Endothelial cell (in vitro differentiated cells): ENCODE results near the gene CAPN3. TPM values are rescaled to one million over a fixed set of nuclear protein-coding genes. Genes with fewer than 3 reads are reported as not detected.
"Not testable (repeated sequence)": the region's sequence is repeated elsewhere in the genome, so short reads cannot be mapped to it uniquely, and the experiment has no call there.

Source experiments
- DNase-seq: peaks from one replicate; pipeline ENCODE4 v3.0.0; 2021; ENCODE audit warnings: low spot score
- H3K27ac Mint-ChIP-seq: one replicate; pipeline ENCODE4 v1.8.0; 2021; ENCODE audit warnings: mixed read lengths, inconsistent platforms; ENCODE audit not compliant: unreplicated experiment
- H3K27me3 Mint-ChIP-seq: one replicate; pipeline ENCODE4 v1.8.0; 2021; ENCODE audit warnings: mild to moderate bottlenecking, moderate library complexity, mixed read lengths, inconsistent platforms; ENCODE audit not compliant: unreplicated experiment
- H3K36me3 Mint-ChIP-seq: one replicate; pipeline ENCODE4 v1.8.0; 2021; ENCODE audit warnings: mild to moderate bottlenecking, low read depth, mixed read lengths, inconsistent platforms; ENCODE audit not compliant: unreplicated experiment
- H3K4me1 Mint-ChIP-seq: one replicate; pipeline ENCODE4 v1.8.0; 2021; ENCODE audit warnings: mild to moderate bottlenecking, mixed read lengths, inconsistent platforms; ENCODE audit not compliant: unreplicated experiment
- H3K4me3 Mint-ChIP-seq: one replicate; pipeline ENCODE4 v1.8.0; 2021; ENCODE audit warnings: mild to moderate bottlenecking, mixed read lengths, inconsistent platforms; ENCODE audit not compliant: unreplicated experiment
- H3K9me3 Mint-ChIP-seq: one replicate; pipeline ENCODE4 v1.8.0; 2021; ENCODE audit warnings: mixed read lengths, inconsistent platforms; ENCODE audit not compliant: unreplicated experiment
- total RNA-seq: library from RNA; stranded (reverse); fragmentation: NEBNext Ultra II Directional; extraction: Animal tissue kit (Norgen Biotek cat#: 25700); gene quantifications from one replicate; pipeline ENCODE4 v1.2.1, GENCODE V29; 2021; ENCODE audit not compliant: unreplicated experiment
- TF ChIP-seq, protein P1 (sequence below): fragments of 200-600 bp; sonication (generic); IDR thresholded peaks from one replicate; pipeline ENCODE4 v1.5.0; 2021; ENCODE audit warnings: antibody characterized with exemption; ENCODE audit not compliant: unreplicated experiment

Gene CAPN3
- total RNA-seq, 1 donor from 2014 or later, result 2.0 TPM

DNA sequence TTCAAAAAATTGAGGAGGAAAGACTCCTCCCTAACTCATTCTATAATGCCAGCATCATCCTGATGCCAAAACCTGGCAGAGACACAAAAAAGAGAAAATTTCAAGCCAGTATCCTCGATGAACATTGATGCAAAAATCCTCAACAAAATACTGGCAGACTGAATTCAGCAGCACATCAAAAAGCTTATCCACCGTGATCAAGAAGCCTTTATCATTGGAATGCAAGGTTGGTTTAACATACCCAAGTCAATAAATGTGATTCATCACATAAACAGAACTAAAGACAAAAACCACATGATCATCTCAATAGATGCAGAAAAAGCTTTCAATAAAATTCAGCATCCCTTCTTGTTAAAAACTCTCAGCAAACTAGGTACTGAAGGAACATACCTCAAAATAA, 24.2 kb upstream of the CAPN3 start:
- DNase-seq, result no peak
- TF ChIP-seq, protein P1, sequence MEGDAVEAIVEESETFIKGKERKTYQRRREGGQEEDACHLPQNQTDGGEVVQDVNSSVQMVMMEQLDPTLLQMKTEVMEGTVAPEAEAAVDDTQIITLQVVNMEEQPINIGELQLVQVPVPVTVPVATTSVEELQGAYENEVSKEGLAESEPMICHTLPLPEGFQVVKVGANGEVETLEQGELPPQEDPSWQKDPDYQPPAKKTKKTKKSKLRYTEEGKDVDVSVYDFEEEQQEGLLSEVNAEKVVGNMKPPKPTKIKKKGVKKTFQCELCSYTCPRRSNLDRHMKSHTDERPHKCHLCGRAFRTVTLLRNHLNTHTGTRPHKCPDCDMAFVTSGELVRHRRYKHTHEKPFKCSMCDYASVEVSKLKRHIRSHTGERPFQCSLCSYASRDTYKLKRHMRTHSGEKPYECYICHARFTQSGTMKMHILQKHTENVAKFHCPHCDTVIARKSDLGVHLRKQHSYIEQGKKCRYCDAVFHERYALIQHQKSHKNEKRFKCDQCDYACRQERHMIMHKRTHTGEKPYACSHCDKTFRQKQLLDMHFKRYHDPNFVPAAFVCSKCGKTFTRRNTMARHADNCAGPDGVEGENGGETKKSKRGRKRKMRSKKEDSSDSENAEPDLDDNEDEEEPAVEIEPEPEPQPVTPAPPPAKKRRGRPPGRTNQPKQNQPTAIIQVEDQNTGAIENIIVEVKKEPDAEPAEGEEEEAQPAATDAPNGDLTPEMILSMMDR, result no peak
- Mint-ChIP-seq H3K36me3 (peaks cover 12% of the 10 kb centered on the region), H3K4me3 (no peak overlapping the region), H3K9me3 (no peaks in the 10 kb centered on the region), H3K4me1 (peaks cover 10% of the 10 kb centered on the region), H3K27ac (no peak overlapping the region), H3K27me3 (peaks cover 1% of the 10 kb centered on the region)

DNA sequence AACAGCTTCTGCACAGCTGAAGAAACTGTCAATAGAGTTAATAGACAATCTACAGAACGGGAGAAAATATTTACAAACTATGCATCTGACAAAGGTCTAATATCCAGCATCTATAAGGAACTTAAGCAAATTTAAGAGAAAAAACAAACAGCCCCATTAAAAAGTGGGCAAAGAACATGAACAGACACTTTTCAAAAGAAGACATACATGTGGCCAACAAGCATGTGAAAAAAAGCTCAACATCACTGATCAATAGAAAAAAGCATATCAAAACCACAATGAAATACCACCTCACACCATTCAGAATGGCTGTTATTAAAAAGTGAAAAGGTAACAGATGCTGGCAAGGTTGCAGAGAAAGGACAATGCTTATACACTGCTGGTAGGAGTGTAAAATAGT, 22.7 kb upstream of the CAPN3 start:
- not testable (repeated sequence) for H3K9me3 Mint-ChIP-seq, H3K27ac Mint-ChIP-seq, H3K4me3 Mint-ChIP-seq, H3K27me3 Mint-ChIP-seq, DNase-seq
- peaks cover 12% of the 10 kb centered on the region for H3K36me3 Mint-ChIP-seq
- H3K4me1 Mint-ChIP-seq, result peaks cover 10% of the 10 kb centered on the region

DNA sequence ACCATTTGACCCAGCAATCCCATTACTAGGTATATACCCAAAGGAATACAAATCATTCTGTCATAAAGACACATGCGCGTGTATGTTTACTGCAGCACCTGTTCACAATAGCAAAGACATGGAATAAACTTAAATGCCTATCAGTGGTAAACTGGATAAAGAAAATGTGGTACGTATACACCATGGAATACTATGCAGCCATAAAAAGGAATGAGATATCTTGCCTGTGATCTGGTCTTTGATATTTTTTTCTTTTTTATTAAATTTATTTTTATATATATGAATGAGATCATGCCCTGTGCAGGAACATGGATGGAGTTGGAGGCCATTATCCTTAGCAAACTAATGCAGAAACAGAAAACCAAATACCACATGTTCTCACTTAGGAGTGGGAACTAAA, 22.2 kb upstream of the CAPN3 start:
- not testable (repeated sequence) for H3K27me3 Mint-ChIP-seq, H3K27ac Mint-ChIP-seq, H3K9me3 Mint-ChIP-seq, H3K4me3 Mint-ChIP-seq, DNase-seq
- Mint-ChIP-seq H3K4me1 (peaks cover 10% of the 10 kb centered on the region), H3K36me3 (peaks cover 12% of the 10 kb centered on the region)

DNA sequence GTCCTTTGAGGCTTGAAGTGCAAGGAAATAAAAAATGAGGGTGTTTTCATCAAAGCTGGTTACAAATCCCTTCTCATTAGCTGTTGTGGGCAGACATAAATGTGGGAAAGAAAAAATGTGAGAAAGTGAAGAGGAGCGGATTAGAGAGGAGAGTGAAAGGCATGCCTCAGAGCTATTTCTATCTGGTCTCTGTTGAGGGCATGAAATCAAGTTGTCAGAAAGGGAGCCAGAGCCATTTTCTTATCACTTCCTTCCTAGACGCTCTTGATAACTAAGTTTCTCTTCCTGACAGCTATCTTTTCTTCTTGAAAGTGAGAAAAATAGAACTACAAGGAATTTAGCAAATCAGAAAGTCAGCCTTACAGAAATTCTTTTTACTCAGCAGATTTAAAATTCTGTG, 20.8 kb upstream of the CAPN3 start:
- H3K4me1 Mint-ChIP-seq, result peaks cover 10% of the 10 kb centered on the region
- H3K4me3 Mint-ChIP-seq, result no peak overlapping the region
- H3K27me3 Mint-ChIP-seq, result peaks cover 1% of the 10 kb centered on the region
- peaks cover 12% of the 10 kb centered on the region for H3K36me3 Mint-ChIP-seq
- no peaks in the 10 kb centered on the region for H3K9me3 Mint-ChIP-seq
- no peak for DNase-seq
- TF ChIP-seq, protein P1, result no peak
- H3K27ac Mint-ChIP-seq, result no peak overlapping the region

DNA sequence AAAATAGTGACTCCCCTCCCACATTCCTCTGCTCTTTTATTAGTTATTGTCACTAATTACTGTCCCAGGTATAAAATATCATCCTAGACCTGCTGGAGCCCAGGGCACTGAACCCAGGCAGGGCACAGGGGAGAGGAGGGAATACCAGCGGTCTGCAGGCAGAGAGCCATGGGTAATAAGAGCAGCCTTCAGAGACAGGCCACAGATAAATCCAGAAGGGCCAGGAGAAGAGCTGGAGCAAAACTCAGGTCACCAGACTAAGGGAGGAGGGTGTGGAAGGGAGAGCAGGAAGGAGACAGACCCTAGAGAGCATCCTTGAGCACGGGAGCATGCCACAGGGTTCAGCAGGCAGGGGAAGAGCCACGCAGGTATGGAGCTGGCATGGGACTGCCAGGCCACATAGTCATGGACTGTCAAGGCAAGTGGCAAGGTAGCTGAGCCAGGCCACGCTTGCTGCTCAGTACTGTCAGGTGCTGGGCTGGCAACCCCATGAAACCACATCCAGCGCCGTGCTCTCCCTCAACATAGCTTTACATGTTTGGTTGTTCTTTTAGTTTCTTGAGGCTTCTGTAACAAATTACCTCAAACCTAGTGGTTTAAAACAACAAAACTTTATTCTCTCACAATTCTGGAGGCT, 15.6 kb upstream of the CAPN3 start:
- H3K27ac Mint-ChIP-seq, result no peak overlapping the region
- TF ChIP-seq, protein P1, result no peak
- H3K36me3 Mint-ChIP-seq, result no peaks in the 10 kb centered on the region
- no peaks in the 10 kb centered on the region for H3K9me3 Mint-ChIP-seq
- H3K27me3 Mint-ChIP-seq, result peaks cover 1% of the 10 kb centered on the region
- no peak for DNase-seq
- H3K4me3 Mint-ChIP-seq, result no peak overlapping the region
- peaks cover 5% of the 10 kb centered on the region for H3K4me1 Mint-ChIP-seq

DNA sequence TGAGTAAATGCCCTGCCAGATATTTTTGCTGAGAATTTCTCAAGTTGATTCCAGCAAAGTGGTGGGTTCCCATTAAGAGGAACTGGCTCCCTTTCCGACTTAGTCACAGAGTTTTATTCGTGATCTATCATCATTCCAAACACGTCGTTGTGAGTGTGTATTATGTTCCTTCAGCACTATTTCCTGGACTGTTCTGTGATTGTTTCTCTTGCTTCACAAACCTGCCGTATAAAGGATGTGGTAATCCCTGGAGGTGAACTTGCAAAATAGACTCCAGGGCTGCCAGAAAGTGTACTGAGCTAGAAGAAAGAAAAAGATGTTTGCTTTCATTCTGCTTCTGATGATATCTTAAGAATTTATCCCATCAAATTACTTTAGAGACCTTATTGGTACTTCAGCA, 14.5 kb upstream of the CAPN3 start:
- Mint-ChIP-seq H3K27ac (no peak overlapping the region), H3K4me3 (no peak overlapping the region), H3K36me3 (no peaks in the 10 kb centered on the region), H3K9me3 (no peaks in the 10 kb centered on the region), H3K27me3 (no peaks in the 10 kb centered on the region), H3K4me1 (no peaks in the 10 kb centered on the region)
- TF ChIP-seq, protein P1, result no peak
- DNase-seq, result no peak
